HEK293 (cell line): ENCODE data around the gene CREBL2.

Source experiments
- CTCF ChIA-PET: fragments of 350-600 bp; formaldehyde crosslinking; extraction: SDS; loops from one replicate; lab custom pipeline; 2021; ENCODE audit warnings: antibody characterized with exemption; lab: Yijun Ruan, JAX
- POLR2A ChIA-PET: fragments of 300-600 bp; formaldehyde crosslinking; extraction: SDS; loops from one replicate; lab custom pipeline; 2020; ENCODE audit warnings: antibody characterized with exemption, inconsistent platforms; lab: Yijun Ruan, JAX
- H3K27ac ChIP-seq: fragments of 200-500 bp; sonication (Bioruptor generic); 2 replicates; pipeline ENCODE4 v1.5.1; 2014; ENCODE audit warnings: low read depth, low read length, control low read depth, inconsistent platforms; ENCODE audit errors: extremely low read depth
- H3K36me3 ChIP-seq, 2 experiments: fragments of 200-500 bp in 1 of 2; sonication (Bioruptor generic) in 1 of 2; 1 replicate in 1 of 2; 2 replicates in 1 of 2; pipeline ENCODE4 v1.5.1; 2014 to 2017; ENCODE audit warnings: inconsistent platforms in 2 of 2, low read length in 2 of 2; ENCODE audit not compliant: control insufficient read depth in 2 of 2, insufficient read depth in 1 of 2
- H3K4me1 ChIP-seq: fragments of 200-500 bp; sonication (Bioruptor generic); 2 replicates; pipeline ENCODE4 v1.5.1; 2014; ENCODE audit warnings: mild to moderate bottlenecking, low read length, inconsistent platforms; ENCODE audit not compliant: control insufficient read depth, insufficient read depth
- H3K4me3 ChIP-seq: 2 replicates; pipeline ENCODE4 v1.5.1; 2011; ENCODE audit warnings: low read depth, mild to moderate bottlenecking, control low read depth, low read length, moderate library complexity
- H3K9me3 ChIP-seq: fragments of 200-500 bp; sonication (Bioruptor generic); 2 replicates; pipeline ENCODE4 v1.5.1; 2014; ENCODE audit warnings: low read depth, low read length, inconsistent platforms; ENCODE audit not compliant: control insufficient read depth, insufficient read depth
- GLI4 ChIP-seq: fragments of 450-650 bp; formaldehyde crosslinking; IDR thresholded peaks from 2 replicates; pipeline ENCODE4 v1.5.1; 2016; ENCODE audit warnings: missing biosample characterization, missing genetic modification characterization
- GLIS1 ChIP-seq: fragments of 450-650 bp; formaldehyde crosslinking; IDR thresholded peaks from 2 replicates; pipeline ENCODE4 v1.5.1; 2016; ENCODE audit warnings: missing biosample characterization, missing genetic modification characterization
- SETDB1 ChIP-seq: IDR thresholded peaks from one replicate; pipeline ENCODE4 v1.6.1; 2017; ENCODE audit warnings: mild to moderate bottlenecking, low read length, moderate library complexity, mixed read lengths; ENCODE audit not compliant: insufficient read length
- TRIM28 ChIP-seq: IDR thresholded peaks from 2 replicates; pipeline ENCODE4 v1.6.1; 2011; ENCODE audit warnings: low read length, control low read depth, borderline replicate concordance
- YY2 ChIP-seq: fragments of 450-650 bp; formaldehyde crosslinking; IDR thresholded peaks from 2 replicates; pipeline ENCODE4 v1.5.1; 2016; ENCODE audit warnings: missing biosample characterization, missing genetic modification characterization
- ZBTB17 ChIP-seq: fragments of 450-650 bp; formaldehyde crosslinking; IDR thresholded peaks from 2 replicates; pipeline ENCODE4 v1.5.1; 2016; ENCODE audit warnings: missing biosample characterization, missing genetic modification characterization
- ZBTB21 ChIP-seq: fragments of 450-650 bp; formaldehyde crosslinking; IDR thresholded peaks from 2 replicates; pipeline ENCODE4 v1.5.1; 2017; ENCODE audit warnings: missing biosample characterization, missing genetic modification characterization
- ZBTB48 ChIP-seq: fragments of 450-650 bp; formaldehyde crosslinking; IDR thresholded peaks from 2 replicates; pipeline ENCODE4 v1.5.1; 2016; ENCODE audit warnings: missing biosample characterization, missing genetic modification characterization
- ZBTB8A ChIP-seq: fragments of 450-650 bp; formaldehyde crosslinking; IDR thresholded peaks from 2 replicates; pipeline ENCODE4 v1.5.1; 2016; ENCODE audit warnings: missing biosample characterization, missing genetic modification characterization
- ZFHX2 ChIP-seq: fragments of 450-650 bp; formaldehyde crosslinking; conservative IDR thresholded peaks from 2 replicates; pipeline ENCODE4 v1.5.1; 2016; ENCODE audit warnings: missing biosample characterization, missing genetic modification characterization
- ZNF169 ChIP-seq: fragments of 450-650 bp; formaldehyde crosslinking; IDR thresholded peaks from 2 replicates; pipeline ENCODE4 v1.5.1; 2016; ENCODE audit warnings: missing biosample characterization, missing genetic modification characterization
- ZNF184 ChIP-seq: fragments of 450-650 bp; IDR thresholded peaks from 2 replicates; pipeline ENCODE4 v1.5.1; 2018; ENCODE audit warnings: missing biosample characterization, mild to moderate bottlenecking, missing genetic modification characterization
- ZNF24 ChIP-seq: fragments of 450-650 bp; formaldehyde crosslinking; IDR thresholded peaks from 2 replicates; pipeline ENCODE4 v1.5.1; 2016; ENCODE audit warnings: missing biosample characterization, missing genetic modification characterization
- ZNF248 ChIP-seq: fragments of 450-650 bp; formaldehyde crosslinking; IDR thresholded peaks from 2 replicates; pipeline ENCODE4 v1.5.1; 2017; ENCODE audit warnings: missing biosample characterization, missing genetic modification characterization
- ZNF302 ChIP-seq: fragments of 450-650 bp; formaldehyde crosslinking; IDR thresholded peaks from 2 replicates; pipeline ENCODE4 v1.5.1; 2016; ENCODE audit warnings: missing biosample characterization, missing genetic modification characterization, low read depth
- ZNF324 ChIP-seq: fragments of 450-650 bp; formaldehyde crosslinking; IDR thresholded peaks from 2 replicates; pipeline ENCODE4 v1.5.1; 2016; ENCODE audit warnings: missing biosample characterization, missing genetic modification characterization
- ZNF354C ChIP-seq: fragments of 450-650 bp; formaldehyde crosslinking; IDR thresholded peaks from 2 replicates; pipeline ENCODE4 v1.5.1; 2016; ENCODE audit warnings: missing biosample characterization, missing genetic modification characterization, low read depth, borderline replicate concordance
- ZNF521 ChIP-seq: fragments of 450-650 bp; formaldehyde crosslinking; IDR thresholded peaks from 2 replicates; pipeline ENCODE4 v1.5.1; 2017; ENCODE audit warnings: missing biosample characterization, mild to moderate bottlenecking, missing genetic modification characterization
- ZNF544 ChIP-seq: fragments of 450-650 bp; formaldehyde crosslinking; IDR thresholded peaks from 2 replicates; pipeline ENCODE4 v1.5.0; 2017; ENCODE audit warnings: missing biosample characterization, missing genetic modification characterization
- ZNF585B ChIP-seq: fragments of 450-650 bp; formaldehyde crosslinking; IDR thresholded peaks from 2 replicates; pipeline ENCODE4 v1.5.1; 2016; ENCODE audit warnings: missing biosample characterization, missing genetic modification characterization
- ZNF600 ChIP-seq: fragments of 450-650 bp; formaldehyde crosslinking; IDR thresholded peaks from 2 replicates; pipeline ENCODE4 v1.5.1; 2016; ENCODE audit warnings: missing biosample characterization, missing genetic modification characterization
- ZNF658 ChIP-seq: fragments of 450-650 bp; formaldehyde crosslinking; IDR thresholded peaks from 2 replicates; pipeline ENCODE4; 2016; ENCODE audit warnings: missing biosample characterization, missing genetic modification characterization
- ZNF701 ChIP-seq: fragments of 450-650 bp; formaldehyde crosslinking; IDR thresholded peaks from 2 replicates; pipeline ENCODE4 v1.5.1; 2016; ENCODE audit warnings: missing biosample characterization, missing genetic modification characterization
- ZNF777 ChIP-seq: fragments of 450-650 bp; formaldehyde crosslinking; IDR thresholded peaks from 2 replicates; pipeline ENCODE4 v1.5.1; 2017; ENCODE audit warnings: missing biosample characterization, missing genetic modification characterization, borderline replicate concordance
- ZNF830 ChIP-seq: fragments of 450-650 bp; IDR thresholded peaks from 2 replicates; pipeline ENCODE4 v1.5.0; 2018; ENCODE audit warnings: missing biosample characterization, missing genetic modification characterization, low read depth, mild to moderate bottlenecking, moderate library complexity
- ZNF843 ChIP-seq: fragments of 450-650 bp; formaldehyde crosslinking; IDR thresholded peaks from 2 replicates; pipeline ENCODE4 v1.5.1; 2016; ENCODE audit warnings: missing biosample characterization, missing genetic modification characterization
- TF ChIP-seq, protein P1 (sequence below): fragments of 450-650 bp; formaldehyde crosslinking; IDR thresholded peaks from 2 replicates; pipeline ENCODE4 v1.5.1; 2016; ENCODE audit warnings: missing biosample characterization, missing genetic modification characterization

Gene CREBL2

GRCh38 chr12:12646483-12647072, 34.9 kb downstream of the CREBL2 start:
- POLR2A ChIA-PET: no interaction called here
- Histone ChIP-seq H3K4me1 (no peaks in the 10 kb centered on the region), H3K4me3 (no peak overlapping the region), H3K27ac (no peak overlapping the region), H3K9me3 (no peaks in the 10 kb centered on the region; the same call in 1 of the 2 replicates), H3K36me3 (peaks cover 0 to 31% of the 10 kb centered on the region in 2 experiments; a peak in 1 of 3 replicates)
- TF ChIP-seq ZNF521 (tag by site-specific recombination) (no peak), ZNF544 (no peak), YY2 (tag by site-specific recombination) (no peak)
- CTCF ChIA-PET: interaction anchor here (1.0 to 1.2 kb wide), 2 partner anchors 16 to 249 kb away, joined by 3 read pairs; no protein-coding TSS in a partner anchor

DNA sequence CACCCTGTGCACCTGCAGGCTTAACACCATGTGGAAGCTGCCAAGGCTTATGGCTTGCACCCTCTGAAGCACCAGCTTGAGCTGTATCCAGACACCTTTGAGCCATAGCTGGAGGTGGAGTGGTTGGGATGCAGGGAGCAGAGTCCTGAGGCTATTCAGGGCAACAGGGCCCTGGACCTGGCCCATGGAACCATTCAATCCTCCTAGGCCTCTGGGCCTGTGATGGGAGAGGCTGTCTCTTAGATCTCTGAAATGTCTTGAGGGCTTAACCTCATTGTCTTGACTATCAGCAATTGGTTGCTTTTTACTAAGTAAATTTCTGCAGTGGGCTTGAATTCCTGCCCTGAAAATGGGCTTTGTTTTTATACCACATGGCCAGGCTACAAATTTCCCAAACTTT, 36.6 kb downstream of the CREBL2 start:
- no peaks in the 10 kb centered on the region; the same call in 1 of the 2 replicates for H3K9me3 ChIP-seq
- no peak overlapping the region for H3K4me3 ChIP-seq
- no peaks in the 10 kb centered on the region for H3K4me1 ChIP-seq
- peaks cover 0 to 14% of the 10 kb centered on the region in 2 experiments; a peak in 1 of 3 replicates for H3K36me3 ChIP-seq
- no peak for TF ChIP-seq ZNF830 (tag by site-specific recombination)
- TF ChIP-seq ZNF585B (tag by site-specific recombination): peak; percentile 98
- TF ChIP-seq ZNF544: no peak
- TF ChIP-seq SETDB1: peak; percentile 82
- TF ChIP-seq ZNF658 (tag by site-specific recombination): no peak
- TF ChIP-seq ZNF248 (tag by site-specific recombination): no peak
- no peak for TF ChIP-seq ZNF324 (tag by site-specific recombination)
- TF ChIP-seq GLI4 (tag by site-specific recombination): no peak
- TF ChIP-seq ZNF600 (tag by site-specific recombination): no peak
- no peak for TF ChIP-seq ZFHX2 (tag by site-specific recombination)
- TF ChIP-seq ZBTB8A (tag by site-specific recombination): no peak
- TF ChIP-seq, protein P1, sequence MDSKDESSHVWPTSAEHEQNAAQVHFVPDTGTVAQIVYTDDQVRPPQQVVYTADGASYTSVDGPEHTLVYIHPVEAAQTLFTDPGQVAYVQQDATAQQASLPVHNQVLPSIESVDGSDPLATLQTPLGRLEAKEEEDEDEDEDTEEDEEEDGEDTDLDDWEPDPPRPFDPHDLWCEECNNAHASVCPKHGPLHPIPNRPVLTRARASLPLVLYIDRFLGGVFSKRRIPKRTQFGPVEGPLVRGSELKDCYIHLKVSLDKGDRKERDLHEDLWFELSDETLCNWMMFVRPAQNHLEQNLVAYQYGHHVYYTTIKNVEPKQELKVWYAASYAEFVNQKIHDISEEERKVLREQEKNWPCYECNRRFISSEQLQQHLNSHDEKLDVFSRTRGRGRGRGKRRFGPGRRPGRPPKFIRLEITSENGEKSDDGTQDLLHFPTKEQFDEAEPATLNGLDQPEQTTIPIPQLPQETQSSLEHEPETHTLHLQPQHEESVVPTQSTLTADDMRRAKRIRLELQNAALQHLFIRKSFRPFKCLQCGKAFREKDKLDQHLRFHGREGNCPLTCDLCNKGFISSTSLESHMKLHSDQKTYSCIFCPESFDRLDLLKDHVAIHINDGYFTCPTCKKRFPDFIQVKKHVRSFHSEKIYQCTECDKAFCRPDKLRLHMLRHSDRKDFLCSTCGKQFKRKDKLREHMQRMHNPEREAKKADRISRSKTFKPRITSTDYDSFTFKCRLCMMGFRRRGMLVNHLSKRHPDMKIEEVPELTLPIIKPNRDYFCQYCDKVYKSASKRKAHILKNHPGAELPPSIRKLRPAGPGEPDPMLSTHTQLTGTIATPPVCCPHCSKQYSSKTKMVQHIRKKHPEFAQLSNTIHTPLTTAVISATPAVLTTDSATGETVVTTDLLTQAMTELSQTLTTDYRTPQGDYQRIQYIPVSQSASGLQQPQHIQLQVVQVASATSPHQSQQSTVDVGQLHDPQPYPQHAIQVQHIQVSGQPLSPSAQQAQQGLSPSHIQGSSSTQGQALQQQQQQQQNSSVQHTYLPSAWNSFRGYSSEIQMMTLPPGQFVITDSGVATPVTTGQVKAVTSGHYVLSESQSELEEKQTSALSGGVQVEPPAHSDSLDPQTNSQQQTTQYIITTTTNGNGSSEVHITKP (tag by site-specific recombination): no peak
- TF ChIP-seq TRIM28: peak; percentile 48; the same call in 1 of the 2 replicates
- no peak for TF ChIP-seq ZNF184 (tag by site-specific recombination)
- TF ChIP-seq ZNF24 (tag by site-specific recombination): no peak
- TF ChIP-seq ZBTB21: no peak
- TF ChIP-seq GLIS1 (tag by site-specific recombination): no peak
- TF ChIP-seq ZBTB48 (tag by site-specific recombination): no peak
- TF ChIP-seq ZNF843 (tag by site-specific recombination): no peak
- no peak for TF ChIP-seq ZBTB17 (tag by site-specific recombination)
- no peak for TF ChIP-seq ZNF354C
- TF ChIP-seq ZNF169 (tag by site-specific recombination): no peak
- TF ChIP-seq ZNF777: no peak
- TF ChIP-seq ZNF302 (tag by site-specific recombination): no peak
- TF ChIP-seq ZNF701 (tag by site-specific recombination): no peak
- CTCF ChIA-PET: interaction anchor here (1.1 kb wide), 1 partner anchor 47 kb away, joined by 3 read pairs; no protein-coding TSS in a partner anchor
- no peak overlapping the region for H3K27ac ChIP-seq
- POLR2A ChIA-PET: no interaction called here
